Uterus (tissue), 2 donors: ENCODE measurements around the gene TYRO3.

Source experiments
- CTCF ChIP-seq, 4 experiments: fragments of 200-600 bp in 2 of 4; fragments of 450-650 bp in 2 of 4; sonication (generic) in 2 of 4; IDR thresholded peaks; one replicate each; pipeline ENCODE4 v1.5.1; 2016 to 2019; ENCODE audit warnings: antibody characterized with exemption in 4 of 4, mild to moderate bottlenecking in 2 of 4, moderate library complexity in 1 of 4
- POLR2A ChIP-seq, 2 donors: fragments of 450-650 bp; IDR thresholded peaks; one replicate each; pipeline ENCODE4 v1.6.1; 2016; ENCODE audit warnings: antibody characterized with exemption in 2 of 2, mild to moderate bottlenecking in 1 of 2, moderate library complexity in 1 of 2

GRCh38 chr15:41511899-41512369 is 47.1 kb upstream of the TYRO3 start:
- TF ChIP-seq CTCF (IDR thresholded peaks at IDR 0.05) (no peak), POLR2A (IDR thresholded peaks at IDR 0.05) (no peak)
